ENCODE data around the gene PTPRD.

PTPRD gene

DNA sequence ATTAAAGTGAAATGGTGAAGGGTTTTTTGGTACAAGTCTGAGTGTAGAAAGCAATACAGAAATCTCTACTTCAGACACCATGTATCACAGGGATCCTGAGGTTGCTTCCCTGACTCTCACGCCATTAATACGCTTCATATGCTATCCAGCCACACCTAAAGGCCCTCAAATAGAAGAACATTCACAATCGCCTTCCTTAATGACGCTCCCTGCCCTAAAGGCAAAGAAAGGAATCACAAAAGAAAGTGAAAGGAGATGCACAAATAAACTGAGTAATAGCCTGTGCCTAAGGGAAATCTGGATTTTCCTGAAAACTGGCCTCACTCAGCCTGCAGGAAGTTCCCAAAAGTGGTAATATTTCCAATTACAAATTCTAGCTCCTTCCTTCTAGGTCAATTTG, 1810.6 kb downstream of the PTPRD start:
- H4K20me1 ChIP-seq (ENCODE audit: insufficient read depth), result no peaks in the 10 kb centered on the region
- H3K9ac ChIP-seq, result no peak overlapping the region
- no peaks in the 10 kb centered on the region for H3K27me3 ChIP-seq (ENCODE audit: insufficient read depth, low read depth)
- H3K4me1 ChIP-seq (ENCODE audit: low read depth, poor library complexity, severe bottlenecking), result no peaks in the 10 kb centered on the region
- no peaks in the 10 kb centered on the region for H3K79me2 ChIP-seq (ENCODE audit: insufficient read depth, low read depth)
- H2AFZ ChIP-seq (ENCODE audit: low read depth), result no peak overlapping the region
- H3K4me2 ChIP-seq, result no peak overlapping the region
- no peak overlapping the region for H3K4me3 ChIP-seq (IDR thresholded peaks at IDR 0.05; ENCODE audit: insufficient read depth, low read depth, low read length)
- no peak overlapping the region for H3K27ac ChIP-seq
- no peaks in the 10 kb centered on the region for H3K36me3 ChIP-seq (ENCODE audit: insufficient read depth)
- TF ChIP-seq CTCF (conservative IDR thresholded peaks at IDR 0.05; ENCODE audit: low read depth, low read length), result no peak

DNA sequence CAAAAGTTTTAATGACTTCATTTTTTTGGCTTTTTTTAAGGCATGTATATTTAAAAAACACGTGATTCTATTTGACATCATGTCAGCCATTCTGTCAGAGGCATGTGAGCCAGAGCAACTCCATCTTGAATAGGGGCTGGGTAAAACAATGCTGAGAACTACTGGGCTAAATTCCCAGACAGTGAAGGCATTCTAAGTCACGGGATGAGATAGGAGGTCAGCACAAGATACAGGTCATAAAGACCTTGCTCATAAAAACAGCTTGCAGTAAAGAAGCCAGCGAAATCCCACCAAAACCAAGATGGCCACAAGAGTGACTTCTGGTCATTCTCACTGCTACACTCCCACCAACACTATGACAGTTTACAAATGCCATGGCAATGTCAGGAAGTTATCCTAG, 1812.6 kb downstream of the PTPRD start:
- H3K27me3 ChIP-seq (ENCODE audit: insufficient read depth, low read depth), result no peaks in the 10 kb centered on the region
- H3K4me1 ChIP-seq (ENCODE audit: low read depth, poor library complexity, severe bottlenecking), result no peaks in the 10 kb centered on the region
- H3K4me3 ChIP-seq (IDR thresholded peaks at IDR 0.05; ENCODE audit: insufficient read depth, low read depth, low read length), result no peak overlapping the region
- H2AFZ ChIP-seq (ENCODE audit: low read depth), result no peak overlapping the region
- H3K4me2 ChIP-seq, result no peak overlapping the region
- no peak for TF ChIP-seq CTCF (conservative IDR thresholded peaks at IDR 0.05; ENCODE audit: low read depth, low read length)
- no peak overlapping the region for H3K9ac ChIP-seq
- no peaks in the 10 kb centered on the region for H4K20me1 ChIP-seq (ENCODE audit: insufficient read depth)
- H3K27ac ChIP-seq, result no peak overlapping the region
- H3K36me3 ChIP-seq (ENCODE audit: insufficient read depth), result no peaks in the 10 kb centered on the region
- no peaks in the 10 kb centered on the region for H3K79me2 ChIP-seq (ENCODE audit: insufficient read depth, low read depth)

- Histone ChIP-seq H3K27ac (no peak overlapping the region), H2AFZ (ENCODE audit: low read depth) (no peak overlapping the region), H3K27me3 (ENCODE audit: insufficient read depth, low read depth) (no peaks in the 10 kb centered on the region), H3K4me2 (no peak overlapping the region), H3K36me3 (ENCODE audit: insufficient read depth) (no peaks in the 10 kb centered on the region), H3K79me2 (ENCODE audit: insufficient read depth, low read depth) (no peaks in the 10 kb centered on the region), H3K4me1 (ENCODE audit: low read depth, poor library complexity, severe bottlenecking) (no peaks in the 10 kb centered on the region), H3K9ac (no peak overlapping the region), H3K4me3 (IDR thresholded peaks at IDR 0.05; ENCODE audit: insufficient read depth, low read depth, low read length) (no peak overlapping the region), H4K20me1 (ENCODE audit: insufficient read depth) (no peaks in the 10 kb centered on the region)
- no peak for TF ChIP-seq CTCF (conservative IDR thresholded peaks at IDR 0.05; ENCODE audit: low read depth, low read length)
These were observed 1813.2 kb downstream of the PTPRD start for GRCh38 chr9:8799615-8800014.

DNA sequence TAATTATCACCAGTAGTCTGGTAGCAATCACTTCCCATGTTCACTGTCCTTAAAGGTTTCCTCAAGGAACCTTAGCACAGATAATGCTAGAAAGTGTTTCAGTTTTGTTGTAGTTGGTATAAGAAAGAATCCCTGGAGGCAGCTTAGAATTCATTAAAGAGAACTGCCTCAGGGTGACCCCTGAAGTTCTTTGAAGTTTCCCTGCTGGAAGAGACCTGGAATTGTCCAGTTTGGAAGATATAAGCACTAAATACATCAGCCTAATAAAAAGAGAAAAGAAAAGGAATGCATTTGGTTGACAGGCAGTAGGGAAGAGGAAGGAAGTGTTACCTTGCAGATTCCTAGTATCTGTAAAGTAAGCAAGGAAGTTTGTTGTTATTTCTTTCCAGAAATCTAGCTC, 1813.6 kb downstream of the PTPRD start:
- H3K4me2 ChIP-seq, result no peak overlapping the region
- no peaks in the 10 kb centered on the region for H3K4me1 ChIP-seq (ENCODE audit: low read depth, poor library complexity, severe bottlenecking)
- no peaks in the 10 kb centered on the region for H3K27me3 ChIP-seq (ENCODE audit: insufficient read depth, low read depth)
- no peak overlapping the region for H3K9ac ChIP-seq
- TF ChIP-seq CTCF (conservative IDR thresholded peaks at IDR 0.05; ENCODE audit: low read depth, low read length), result no peak
- no peak overlapping the region for H2AFZ ChIP-seq (ENCODE audit: low read depth)
- no peak overlapping the region for H3K4me3 ChIP-seq (IDR thresholded peaks at IDR 0.05; ENCODE audit: insufficient read depth, low read depth, low read length)
- H3K27ac ChIP-seq, result no peak overlapping the region
- no peaks in the 10 kb centered on the region for H4K20me1 ChIP-seq (ENCODE audit: insufficient read depth)
- no peaks in the 10 kb centered on the region for H3K79me2 ChIP-seq (ENCODE audit: insufficient read depth, low read depth)
- no peaks in the 10 kb centered on the region for H3K36me3 ChIP-seq (ENCODE audit: insufficient read depth)

GRCh38 chr9:8784838-8785237, 1828.0 kb downstream of the PTPRD start:
- Histone ChIP-seq H3K4me3 (IDR thresholded peaks at IDR 0.05; ENCODE audit: insufficient read depth, low read depth, low read length) (no peak overlapping the region), H3K9ac (no peak overlapping the region), H3K4me2 (no peak overlapping the region), H3K79me2 (ENCODE audit: insufficient read depth, low read depth) (no peaks in the 10 kb centered on the region), H2AFZ (ENCODE audit: low read depth) (no peak overlapping the region), H3K4me1 (ENCODE audit: low read depth, poor library complexity, severe bottlenecking) (no peaks in the 10 kb centered on the region), H3K36me3 (ENCODE audit: insufficient read depth) (no peaks in the 10 kb centered on the region), H3K27me3 (ENCODE audit: insufficient read depth, low read depth) (no peaks in the 10 kb centered on the region), H3K27ac (no peak overlapping the region), H4K20me1 (ENCODE audit: insufficient read depth) (no peaks in the 10 kb centered on the region)
- TF ChIP-seq CTCF (conservative IDR thresholded peaks at IDR 0.05; ENCODE audit: low read depth, low read length), result no peak

Data from KMS-11 (cell line).